ENCODE measurements around the gene GRIK4. TPM values are rescaled to one million over a fixed set of nuclear protein-coding genes. Genes with fewer than 3 reads are reported as not detected.

Gene GRIK4
- total and polyA plus RNA-seq, 4 donors, result 0.41 to 4.9 (median 1.7) TPM

- TF ChIP-seq CTCF (IDR thresholded peaks at IDR 0.05; ENCODE audit: control extremely low read depth, extremely low read depth), result no peak
- H3K4me1 ChIP-seq (ENCODE audit: control insufficient read depth in 5 of 5, insufficient read depth in 5 of 5, low read length in 5 of 5), result peaks cover 0 to 5% (median 0%) of the 10 kb centered on the region in 5 donors
- 84 to 87% methylated on average over 6 of the region's 6 CpGs for WGBS, 2 donors
- no peak overlapping the region for H3K4me3 ChIP-seq
- no peak overlapping the region for H3K9ac ChIP-seq (ENCODE audit: insufficient read depth in 1 of 2, low read length in 2 of 2)
- peaks cover 0 to 22% (median 4%) of the 10 kb centered on the region in 4 donors for H3K36me3 ChIP-seq (ENCODE audit: control insufficient read depth in 4 of 4, insufficient read depth in 4 of 4, low read length in 4 of 4)
- peaks cover 0 to 7% (median 0%) of the 10 kb centered on the region in 4 donors for H3K9me3 ChIP-seq (ENCODE audit: control insufficient read depth in 4 of 4, insufficient read depth in 3 of 4, low read length in 3 of 4)
- no peak overlapping the region for H3K27ac ChIP-seq (ENCODE audit: low read depth in 1 of 2, low read length in 1 of 2)
- DNase-seq (no peak), ATAC-seq (ENCODE audit: insufficient read depth, low FRiP score) (no peak)
- no peaks in the 10 kb centered on the region for H3K27me3 ChIP-seq (ENCODE audit: control insufficient read depth in 3 of 3, insufficient read depth in 3 of 3, low read length in 2 of 3)
These were observed 367.2 kb downstream of the GRIK4 start for GRCh38 chr11:120878781-120879180.

GRCh38 chr11:120880498-120881175 lies 369.1 kb downstream of the GRIK4 start:
- H3K9me3 ChIP-seq (ENCODE audit: control insufficient read depth in 4 of 4, insufficient read depth in 3 of 4, low read length in 3 of 4), result peaks cover 0 to 7% (median 0%) of the 10 kb centered on the region in 4 donors
- H3K36me3 ChIP-seq (ENCODE audit: control insufficient read depth in 4 of 4, insufficient read depth in 4 of 4, low read length in 4 of 4), result peaks cover 0 to 16% (median 4%) of the 10 kb centered on the region in 4 donors
- H3K4me3 ChIP-seq, result no peak overlapping the region
- TF ChIP-seq CTCF (IDR thresholded peaks at IDR 0.05; ENCODE audit: control extremely low read depth, extremely low read depth), result no peak
- H3K4me1 ChIP-seq (ENCODE audit: control insufficient read depth in 5 of 5, insufficient read depth in 5 of 5, low read length in 5 of 5), result peaks cover 0 to 6% (median 0%) of the 10 kb centered on the region in 5 donors
- ATAC-seq (ENCODE audit: insufficient read depth, low FRiP score), result no peak
- H3K27me3 ChIP-seq (ENCODE audit: control insufficient read depth in 3 of 3, insufficient read depth in 3 of 3, low read length in 2 of 3), result no peaks in the 10 kb centered on the region
- WGBS, 2 donors, result 75 to 87% methylated on average over 6 of the region's 6 CpGs
- no peak overlapping the region for H3K9ac ChIP-seq (ENCODE audit: insufficient read depth in 1 of 2, low read length in 2 of 2)
- no peak overlapping the region for H3K27ac ChIP-seq (ENCODE audit: low read depth in 1 of 2, low read length in 1 of 2)
- DNase-seq, result no peak

DNA sequence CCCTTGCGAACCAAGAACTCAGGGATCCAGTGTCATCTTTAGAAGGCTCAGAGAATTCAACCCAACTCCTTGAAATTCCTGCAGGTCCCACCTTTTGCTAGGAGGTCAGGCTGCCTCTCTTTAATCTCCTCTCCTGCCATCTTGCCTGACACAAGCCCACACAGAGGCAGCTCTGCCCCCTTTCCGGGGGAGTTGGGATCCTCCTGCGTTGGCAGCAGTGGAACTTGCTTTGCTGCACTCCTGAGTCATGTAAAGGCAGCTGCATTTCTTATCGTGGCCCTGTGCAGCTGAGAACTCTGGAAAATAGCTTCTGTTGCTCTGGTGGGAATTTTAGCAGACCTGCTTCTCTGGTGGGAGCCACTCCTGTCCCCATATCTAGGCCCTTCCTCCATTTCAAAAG lies 370.0 kb downstream of the GRIK4 start:
- ATAC-seq (ENCODE audit: insufficient read depth, low FRiP score) (no peak), DNase-seq (no peak)
- TF ChIP-seq CTCF (IDR thresholded peaks at IDR 0.05; ENCODE audit: control extremely low read depth, extremely low read depth), result no peak
- H3K4me3 ChIP-seq, result no peak overlapping the region
- no peaks in the 10 kb centered on the region for H3K27me3 ChIP-seq (ENCODE audit: control insufficient read depth in 3 of 3, insufficient read depth in 3 of 3, low read length in 2 of 3)
- no peak overlapping the region for H3K27ac ChIP-seq (ENCODE audit: low read depth in 1 of 2, low read length in 1 of 2)
- WGBS, 2 donors, result 72 to 82% methylated on average over 4 of the region's 4 CpGs
- H3K9ac ChIP-seq (ENCODE audit: insufficient read depth in 1 of 2, low read length in 2 of 2), result no peak overlapping the region
- H3K36me3 ChIP-seq (ENCODE audit: control insufficient read depth in 4 of 4, insufficient read depth in 4 of 4, low read length in 4 of 4), result peaks cover 0 to 18% (median 3%) of the 10 kb centered on the region in 4 donors
- H3K4me1 ChIP-seq (ENCODE audit: control insufficient read depth in 5 of 5, insufficient read depth in 5 of 5, low read length in 5 of 5), result peaks cover 0 to 6% (median 0%) of the 10 kb centered on the region in 5 donors
- H3K9me3 ChIP-seq (ENCODE audit: control insufficient read depth in 4 of 4, insufficient read depth in 3 of 4, low read length in 3 of 4), result peaks cover 0 to 4% (median 0%) of the 10 kb centered on the region in 4 donors

Data from lung (tissue), 12 donors.